ENCODE data around the gene CHRNE.
"Not testable (repeated sequence)": the region's sequence is repeated elsewhere in the genome, so short reads cannot be mapped to it uniquely, and the experiment has no call there.

The CHRNE gene

DNA sequence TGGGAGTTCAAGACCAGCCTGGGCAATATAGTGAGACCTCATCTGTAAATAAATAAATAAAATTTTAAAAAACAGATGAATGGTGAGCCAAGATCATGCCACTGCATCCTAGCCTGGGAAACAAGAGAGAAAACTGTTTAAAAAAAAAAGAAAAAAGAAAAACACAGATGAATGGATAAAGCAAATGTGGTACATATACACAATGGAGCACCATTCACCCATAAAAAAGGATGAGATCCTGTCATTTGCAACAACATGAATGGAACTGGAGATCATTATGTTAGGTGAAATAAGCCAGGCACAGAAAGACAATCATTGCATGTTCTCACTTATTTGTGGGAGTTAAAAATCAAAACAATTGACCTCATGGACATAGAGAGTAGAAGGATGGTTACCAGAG, 3.7 kb upstream of the CHRNE start:
- not testable (repeated sequence) for DNase-seq (ENCODE audit: low spot score)

DNA sequence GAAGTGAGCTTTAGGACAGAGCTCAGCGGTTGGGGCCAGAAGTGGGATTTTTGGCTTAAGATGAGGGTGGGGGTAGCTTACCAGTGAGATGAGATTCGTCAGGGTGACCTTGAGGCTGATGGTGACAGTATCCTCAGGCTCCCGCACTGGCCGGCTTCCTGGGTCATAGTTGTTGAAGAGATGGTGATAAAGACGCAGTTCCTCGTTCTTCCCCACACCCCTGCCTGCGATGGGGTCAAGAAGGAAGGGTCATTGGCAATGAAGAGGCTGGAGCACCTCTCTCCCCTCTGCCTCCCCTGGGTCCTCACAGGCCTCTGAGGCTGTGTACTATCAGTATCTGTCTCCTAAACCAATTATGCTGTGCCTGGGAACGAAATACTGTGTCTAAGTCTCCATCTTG, 358 bp downstream of the CHRNE start:
- DNase-seq (ENCODE audit: low spot score) = no peak

DNA sequence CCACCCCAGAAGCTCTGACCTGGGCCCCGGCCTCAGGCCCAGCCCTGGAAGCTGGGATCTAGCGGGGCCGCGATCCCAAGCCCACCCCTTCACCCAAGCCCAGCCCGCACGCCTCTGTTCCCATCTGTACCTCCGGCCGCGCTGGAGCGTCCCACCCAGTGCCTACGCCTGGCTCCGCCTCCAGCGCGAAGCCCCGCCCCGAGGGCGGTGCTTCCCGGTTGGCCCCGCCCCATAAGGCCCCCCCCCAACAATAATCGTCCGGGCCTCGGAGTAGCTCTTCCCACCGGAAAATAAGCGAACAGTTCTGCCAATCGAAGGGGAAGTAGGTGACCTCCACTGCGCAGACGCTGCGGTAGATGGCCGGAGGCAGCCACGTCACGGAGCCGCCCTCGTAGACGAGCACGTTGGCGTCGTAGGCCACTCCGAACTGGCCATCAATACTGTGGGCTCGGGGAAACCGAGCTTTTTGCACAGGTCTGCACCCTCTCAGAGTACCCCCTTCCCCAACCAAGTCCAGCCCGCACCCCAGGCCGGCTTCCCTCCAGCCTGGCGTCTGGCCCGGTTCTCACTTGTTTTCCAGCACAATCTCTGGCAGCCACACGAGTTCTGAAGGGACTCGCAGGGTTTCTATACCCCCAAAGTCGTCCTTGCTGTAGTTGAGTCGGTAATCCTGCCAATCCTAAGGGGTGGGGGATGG, 1.1 kb downstream of the CHRNE start:
- no peak for DNase-seq (ENCODE audit: low spot score)

DNA sequence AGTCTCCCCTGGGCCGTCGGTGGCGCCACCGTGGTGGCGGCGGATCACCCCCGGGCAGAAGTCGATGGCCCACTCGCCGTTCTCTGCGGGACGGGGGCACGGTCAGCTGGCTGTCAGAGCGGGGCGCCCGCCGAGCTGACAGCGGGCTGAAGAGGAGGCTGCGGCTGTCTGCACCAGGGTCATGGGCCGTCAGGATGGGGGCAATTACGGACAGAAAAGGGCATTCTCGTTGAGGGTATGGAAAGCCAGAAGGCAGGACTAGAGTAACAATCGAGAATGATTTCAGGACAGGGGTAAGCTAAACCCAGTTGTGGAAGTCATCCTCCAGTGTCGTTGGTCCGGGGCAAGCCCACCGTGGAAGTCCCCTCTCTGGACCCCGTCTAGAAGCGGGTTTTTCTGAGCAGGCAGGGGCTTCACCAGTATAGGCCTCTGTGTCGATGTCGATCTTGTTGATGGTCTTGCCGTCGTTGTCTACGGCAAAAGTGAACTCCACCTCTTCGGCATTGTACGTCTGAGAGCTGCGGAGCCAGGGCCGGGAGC, 1.7 kb downstream of the CHRNE start:
- no peak for DNase-seq (ENCODE audit: low spot score)

DNA sequence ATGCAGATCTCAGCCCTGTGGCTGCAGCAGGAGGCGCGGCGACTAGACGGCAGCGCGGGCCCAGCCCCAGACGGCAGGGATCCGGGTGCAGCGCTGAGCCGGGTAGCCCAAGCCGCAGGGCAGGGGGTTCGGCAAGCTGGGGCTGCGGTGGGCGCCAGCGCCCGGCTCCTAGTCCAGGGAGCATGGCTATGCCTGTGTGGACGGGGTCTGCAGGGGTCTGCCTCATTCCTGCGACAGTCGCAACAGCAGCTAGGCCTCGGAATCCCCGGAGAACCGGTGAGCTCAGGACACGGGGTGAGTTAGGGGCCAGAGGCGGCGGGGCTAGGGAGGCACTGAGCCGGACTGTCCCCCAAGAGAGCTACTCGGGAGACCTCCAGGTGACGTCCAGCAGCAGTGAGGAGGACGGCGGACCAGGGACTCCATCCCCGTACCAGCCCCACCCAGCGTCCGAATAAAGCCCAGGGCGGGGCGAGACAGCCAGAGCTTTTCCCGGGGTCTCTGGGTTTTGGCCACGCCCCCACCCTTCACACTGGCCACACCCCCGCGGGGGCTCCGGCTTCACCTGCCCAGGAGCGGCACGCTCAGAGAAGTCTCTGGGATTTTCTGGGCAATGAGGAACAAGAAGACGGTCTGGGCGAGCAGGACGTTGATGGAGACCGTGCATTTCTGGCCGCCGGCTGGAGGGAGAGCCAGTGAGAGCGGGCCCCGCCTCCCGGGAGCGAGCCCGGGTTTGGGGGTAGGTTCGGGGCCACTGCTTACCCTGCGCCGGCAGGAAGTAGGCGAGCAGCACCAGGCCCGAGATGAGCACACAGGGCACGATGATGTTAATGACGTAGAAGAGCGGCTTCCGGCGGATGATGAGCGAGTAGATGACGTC, 2.4 kb downstream of the CHRNE start:
- no peak for DNase-seq (ENCODE audit: low spot score)

DNA sequence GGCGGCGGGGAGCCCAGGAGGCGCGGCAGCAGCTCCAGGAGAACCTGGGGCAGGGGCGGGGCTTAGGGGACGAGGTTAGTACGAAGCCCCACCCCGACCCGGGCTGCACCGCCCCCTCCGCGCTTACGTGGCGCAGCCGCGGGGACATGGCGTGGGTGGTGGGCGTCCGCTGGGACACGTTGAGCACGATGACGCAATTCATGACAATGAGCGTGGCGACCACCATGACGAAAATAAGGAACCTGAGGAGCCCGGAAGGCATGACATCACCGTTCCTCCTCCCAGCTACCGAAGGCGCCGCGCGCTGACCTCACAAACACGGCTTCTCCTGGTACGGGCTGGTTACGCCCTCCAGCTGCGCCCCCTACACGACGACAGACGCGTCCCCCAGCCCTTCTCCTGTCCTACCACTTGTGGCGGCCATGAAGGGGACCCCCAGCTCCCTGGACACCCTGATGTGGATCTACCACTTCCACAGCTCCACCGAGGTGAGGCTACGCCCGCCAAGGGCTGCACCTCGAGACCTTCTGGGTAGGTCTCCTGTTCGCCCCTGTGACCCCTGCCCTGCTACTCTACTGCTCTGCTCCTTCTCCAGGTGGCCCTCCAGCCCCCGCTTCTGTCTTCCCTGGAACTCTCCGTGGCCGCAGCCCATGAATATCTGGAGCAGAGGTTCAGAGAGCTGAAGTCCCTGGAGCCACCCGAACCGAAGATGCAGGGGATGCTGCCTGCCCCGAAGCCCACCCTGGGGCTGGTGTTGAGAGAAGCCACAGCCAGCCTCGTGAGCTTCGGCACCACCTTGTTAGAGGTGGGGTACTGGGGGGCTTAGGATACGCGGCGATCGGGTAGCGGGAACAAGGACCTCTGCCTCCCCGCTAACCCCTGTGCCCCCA, 3.3 kb downstream of the CHRNE start, which contains the start of gene C17orf107:
Gene C17orf107 (plus strand): TSS at position 196 of the 890 bp plus-strand sequence. CDS start 227 bp downstream, at position 423.
- no peak for DNase-seq (ENCODE audit: low spot score)

DNA sequence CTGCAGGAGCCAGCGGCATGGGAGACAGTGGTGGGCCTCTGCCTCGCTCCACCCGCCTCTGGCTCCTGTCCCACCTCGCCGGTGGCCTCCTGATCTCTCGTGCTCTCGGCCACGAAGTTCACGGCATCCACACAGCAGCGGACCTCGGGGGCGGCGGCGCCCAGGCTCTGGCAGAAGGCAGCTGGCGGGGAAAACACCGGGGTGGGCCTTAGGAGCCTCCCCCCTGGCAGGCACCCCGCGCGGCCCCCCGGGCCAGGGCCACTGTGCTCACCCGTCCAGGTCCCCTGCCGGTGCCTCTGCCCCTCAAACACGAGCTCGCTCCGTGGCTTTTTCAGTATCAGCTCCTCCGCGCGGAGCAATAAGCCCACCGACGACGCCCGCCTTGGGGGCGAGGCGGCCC, 4.0 kb downstream of the CHRNE start:
- no peak for DNase-seq (ENCODE audit: low spot score)

DNA sequence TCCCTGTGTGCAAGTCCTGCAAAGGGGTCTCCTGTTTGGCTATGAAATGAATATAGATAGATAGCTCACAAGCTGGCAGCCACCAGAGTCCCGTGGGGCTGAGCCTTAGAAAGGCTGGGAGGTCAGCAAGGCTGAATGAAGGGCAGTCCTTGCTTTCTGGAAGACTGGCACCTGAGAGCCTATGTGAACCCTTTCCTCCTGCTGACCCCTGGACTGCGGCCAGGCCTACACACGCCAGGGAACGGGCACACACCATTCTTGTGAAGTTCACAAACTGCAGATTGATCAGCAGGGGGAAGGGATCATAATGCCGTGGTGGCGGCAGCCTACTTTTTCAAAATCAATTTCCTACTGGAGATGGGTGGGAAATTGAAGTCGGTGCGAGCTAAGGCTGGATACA, 4.5 kb downstream of the CHRNE start:
- DNase-seq (ENCODE audit: low spot score) = no peak

DNA sequence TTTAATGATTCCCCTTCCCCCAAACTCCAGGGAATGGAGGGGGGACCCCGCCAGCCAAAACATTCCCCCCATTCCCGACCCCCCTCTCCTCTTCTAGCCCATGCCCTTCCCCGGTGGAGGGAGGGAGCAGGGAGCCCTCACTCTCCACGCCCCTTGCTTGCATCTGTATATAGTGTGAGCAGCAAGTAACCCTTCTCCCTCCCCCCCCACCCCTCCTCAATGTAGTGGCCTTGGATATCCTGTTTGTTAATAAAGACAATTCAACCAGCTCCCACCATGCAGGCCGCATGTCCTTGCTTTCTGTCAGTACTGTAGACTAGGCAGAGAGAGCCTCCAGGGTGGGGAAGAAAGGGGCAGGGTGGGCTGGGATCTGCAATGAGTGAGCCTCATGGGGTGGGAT, 5.1 kb downstream of the CHRNE start:
- DNase-seq (ENCODE audit: low spot score) = no peak

DNA sequence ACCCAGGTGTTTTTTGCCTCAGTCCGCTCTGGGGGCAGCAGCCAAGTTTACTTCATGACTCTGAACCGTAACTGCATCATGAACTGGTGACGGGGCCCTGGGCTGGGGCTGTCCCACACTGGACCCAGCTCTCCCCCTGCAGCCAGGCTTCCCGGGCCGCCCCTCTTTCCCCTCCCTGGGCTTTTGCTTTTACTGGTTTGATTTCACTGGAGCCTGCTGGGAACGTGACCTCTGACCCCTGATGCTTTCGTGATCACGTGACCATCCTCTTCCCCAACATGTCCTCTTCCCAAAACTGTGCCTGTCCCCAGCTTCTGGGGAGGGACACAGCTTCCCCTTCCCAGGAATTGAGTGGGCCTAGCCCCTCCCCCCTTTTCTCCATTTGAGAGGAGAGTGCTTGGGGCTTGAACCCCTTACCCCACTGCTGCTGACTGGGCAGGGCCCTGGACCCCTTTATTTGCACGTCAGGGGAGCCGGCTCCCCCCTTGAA, 5.7 kb downstream of the CHRNE start:
- DNase-seq (ENCODE audit: low spot score) = no peak

DNA sequence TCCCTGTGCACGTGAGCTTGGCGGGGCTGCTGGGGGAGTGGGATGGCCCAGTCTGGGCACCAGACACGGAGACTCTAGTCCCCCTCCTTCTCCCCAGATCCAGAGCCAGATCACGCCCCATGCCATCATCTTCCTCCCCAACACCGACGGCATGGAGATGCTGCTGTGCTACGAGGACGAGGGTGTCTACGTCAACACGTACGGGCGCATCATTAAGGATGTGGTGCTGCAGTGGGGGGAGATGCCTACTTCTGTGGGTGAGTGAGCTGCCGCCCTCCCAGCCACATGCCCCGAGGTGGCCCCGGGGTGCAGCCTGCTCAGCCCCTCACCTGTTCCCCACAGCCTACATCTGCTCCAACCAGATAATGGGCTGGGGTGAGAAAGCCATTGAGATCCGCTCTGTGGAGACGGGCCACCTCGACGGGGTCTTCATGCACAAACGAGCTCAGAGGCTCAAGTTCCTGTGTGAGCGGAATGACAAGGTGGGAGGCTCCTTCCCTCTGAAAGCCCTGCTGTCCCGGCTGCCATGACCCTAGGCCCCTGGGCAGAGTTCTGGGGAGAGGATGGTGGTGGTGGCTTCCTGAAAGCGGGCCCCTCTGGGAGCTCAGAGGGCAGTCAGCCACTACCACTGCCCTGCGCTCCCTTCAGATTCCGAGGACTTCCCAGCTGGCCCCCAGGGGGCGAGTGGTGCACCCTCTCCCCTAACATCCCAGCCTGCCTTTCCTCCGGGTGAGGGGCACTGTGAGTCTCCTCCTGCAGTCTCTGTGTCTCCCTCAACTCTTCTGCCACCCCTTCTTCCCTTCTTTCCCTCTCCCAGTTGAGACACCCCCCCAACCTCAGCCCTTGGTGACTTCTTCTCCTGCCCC, 6.3 kb downstream of the CHRNE start:
- no peak for DNase-seq (ENCODE audit: low spot score)

DNA sequence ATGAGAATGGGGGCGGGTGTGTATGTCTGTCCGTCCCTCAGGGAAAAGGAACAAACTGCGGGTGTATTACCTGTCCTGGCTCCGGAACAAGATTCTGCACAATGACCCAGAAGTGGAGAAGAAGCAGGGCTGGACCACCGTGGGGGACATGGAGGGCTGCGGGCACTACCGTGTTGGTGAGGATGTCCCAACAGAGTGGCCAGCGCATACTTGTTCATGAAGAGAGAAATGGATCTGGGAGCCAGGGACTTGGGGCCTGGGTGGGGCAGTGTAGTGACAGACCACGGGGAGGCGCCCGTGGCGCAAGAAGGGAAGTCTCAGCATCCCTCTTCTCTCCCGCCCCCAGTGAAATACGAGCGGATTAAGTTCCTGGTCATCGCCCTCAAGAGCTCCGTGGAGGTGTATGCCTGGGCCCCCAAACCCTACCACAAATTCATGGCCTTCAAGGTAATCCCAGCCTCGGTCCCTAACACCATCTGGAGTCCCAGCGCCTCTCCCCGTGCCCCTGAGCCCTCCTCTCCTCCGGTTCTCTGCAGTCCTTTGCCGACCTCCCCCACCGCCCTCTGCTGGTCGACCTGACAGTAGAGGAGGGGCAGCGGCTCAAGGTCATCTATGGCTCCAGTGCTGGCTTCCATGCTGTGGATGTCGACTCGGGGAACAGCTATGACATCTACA, 7.1 kb downstream of the CHRNE start:
- DNase-seq (ENCODE audit: low spot score) = no peak

DNA sequence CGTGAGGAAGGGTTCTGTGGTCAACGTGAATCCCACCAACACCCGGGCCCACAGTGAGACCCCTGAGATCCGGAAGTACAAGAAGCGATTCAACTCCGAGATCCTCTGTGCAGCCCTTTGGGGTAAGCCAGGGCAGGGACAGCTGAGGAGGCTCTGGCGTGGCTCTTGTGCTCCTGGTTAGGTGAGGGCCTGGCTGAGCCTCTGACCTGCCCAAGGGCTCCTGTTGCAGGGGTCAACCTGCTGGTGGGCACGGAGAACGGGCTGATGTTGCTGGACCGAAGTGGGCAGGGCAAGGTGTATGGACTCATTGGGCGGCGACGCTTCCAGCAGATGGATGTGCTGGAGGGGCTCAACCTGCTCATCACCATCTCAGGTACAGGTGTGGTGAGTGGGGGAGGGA, 7.8 kb downstream of the CHRNE start:
- DNase-seq (ENCODE audit: low spot score) = no peak

DNA sequence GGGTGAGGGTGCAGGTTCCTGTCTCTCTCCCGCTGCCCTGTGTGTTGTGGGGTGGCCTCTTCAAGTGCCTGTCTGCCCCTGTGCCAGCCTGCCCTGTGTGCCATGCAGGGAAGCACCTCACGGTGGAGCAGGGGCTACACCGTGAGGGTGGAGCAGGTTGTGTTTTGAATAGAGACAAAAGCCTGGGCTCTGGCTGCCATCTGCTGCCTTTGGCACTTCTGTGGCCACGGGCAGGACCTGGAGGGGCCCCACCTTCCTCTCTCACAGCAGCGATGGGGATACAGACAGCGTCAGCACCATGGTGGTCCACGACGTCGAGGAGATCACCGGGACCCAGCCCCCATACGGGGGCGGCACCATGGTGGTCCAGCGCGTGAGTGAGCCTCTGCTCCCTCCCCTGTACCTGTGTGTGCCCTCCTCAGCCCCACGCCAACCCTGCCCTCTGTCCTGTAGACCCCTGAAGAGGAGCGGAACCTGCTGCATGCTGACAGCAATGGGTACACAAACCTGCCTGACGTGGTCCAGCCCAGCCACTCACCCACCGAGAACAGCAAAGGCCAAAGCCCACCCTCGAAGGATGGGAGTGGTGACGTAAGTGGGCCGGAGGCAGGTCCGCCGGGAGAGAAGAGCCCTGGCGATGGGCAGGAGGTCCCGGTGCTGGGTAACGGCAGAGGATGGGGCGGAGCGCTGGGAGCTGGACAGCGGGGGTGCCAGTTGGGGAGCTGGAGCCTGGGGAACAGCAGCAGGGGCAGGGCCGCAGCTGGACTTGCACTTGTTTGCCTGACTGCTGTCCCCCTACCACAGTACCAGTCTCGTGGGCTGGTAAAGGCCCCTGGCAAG, 9.0 kb downstream of the CHRNE start:
- no peak for DNase-seq (ENCODE audit: low spot score)

DNA sequence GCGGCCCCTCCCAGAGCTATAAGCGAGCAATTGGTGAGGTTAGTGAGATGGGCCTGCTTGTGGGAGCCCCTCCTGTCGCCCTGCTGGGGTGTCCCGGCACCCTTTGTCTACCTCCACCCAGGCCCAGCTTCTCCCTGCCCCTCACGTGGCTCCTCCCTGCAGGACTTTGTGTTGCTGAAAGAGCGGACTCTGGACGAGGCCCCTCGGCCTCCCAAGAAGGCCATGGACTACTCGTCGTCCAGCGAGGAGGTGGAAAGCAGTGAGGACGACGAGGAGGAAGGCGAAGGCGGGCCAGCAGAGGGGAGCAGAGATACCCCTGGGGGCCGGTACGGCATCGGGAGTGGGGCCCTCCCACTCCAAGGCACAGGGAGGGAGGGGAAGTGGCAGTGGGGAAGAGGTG, 9.6 kb downstream of the CHRNE start:
- no peak for DNase-seq (ENCODE audit: low spot score)

DNA sequence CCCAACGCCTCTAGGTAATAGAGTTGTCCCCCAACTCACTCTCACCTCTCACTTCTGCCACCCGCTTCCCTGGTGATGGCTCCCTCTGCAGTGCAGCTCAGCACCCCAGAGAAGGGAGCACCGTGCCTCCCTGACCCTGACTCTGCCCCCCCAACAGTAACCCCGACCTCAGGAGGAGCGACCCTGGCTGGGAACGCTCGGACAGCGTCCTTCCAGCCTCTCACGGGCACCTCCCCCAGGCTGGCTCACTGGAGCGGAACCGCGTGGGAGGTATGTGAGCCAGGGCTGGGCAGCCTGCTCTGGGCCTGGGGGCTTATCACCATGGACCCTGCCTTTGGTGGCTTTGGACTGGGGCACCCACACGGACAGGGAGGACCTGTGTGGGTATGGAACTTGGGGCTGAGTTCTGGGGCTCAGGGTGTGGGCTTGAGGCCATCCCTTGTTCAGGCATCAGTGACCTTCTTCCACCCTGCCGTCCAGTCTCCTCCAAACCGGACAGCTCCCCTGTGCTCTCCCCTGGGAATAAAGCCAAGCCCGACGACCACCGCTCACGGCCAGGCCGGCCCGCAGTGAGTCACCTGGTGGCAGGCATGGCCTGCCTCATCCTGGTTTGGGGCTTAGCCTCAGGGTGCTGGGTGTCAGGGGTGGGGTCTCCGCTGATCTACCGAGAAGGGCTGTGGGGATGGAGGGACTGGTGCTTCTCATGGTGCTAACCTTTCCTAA, 10.2 kb downstream of the CHRNE start:
- no peak for DNase-seq (ENCODE audit: low spot score)

DNA sequence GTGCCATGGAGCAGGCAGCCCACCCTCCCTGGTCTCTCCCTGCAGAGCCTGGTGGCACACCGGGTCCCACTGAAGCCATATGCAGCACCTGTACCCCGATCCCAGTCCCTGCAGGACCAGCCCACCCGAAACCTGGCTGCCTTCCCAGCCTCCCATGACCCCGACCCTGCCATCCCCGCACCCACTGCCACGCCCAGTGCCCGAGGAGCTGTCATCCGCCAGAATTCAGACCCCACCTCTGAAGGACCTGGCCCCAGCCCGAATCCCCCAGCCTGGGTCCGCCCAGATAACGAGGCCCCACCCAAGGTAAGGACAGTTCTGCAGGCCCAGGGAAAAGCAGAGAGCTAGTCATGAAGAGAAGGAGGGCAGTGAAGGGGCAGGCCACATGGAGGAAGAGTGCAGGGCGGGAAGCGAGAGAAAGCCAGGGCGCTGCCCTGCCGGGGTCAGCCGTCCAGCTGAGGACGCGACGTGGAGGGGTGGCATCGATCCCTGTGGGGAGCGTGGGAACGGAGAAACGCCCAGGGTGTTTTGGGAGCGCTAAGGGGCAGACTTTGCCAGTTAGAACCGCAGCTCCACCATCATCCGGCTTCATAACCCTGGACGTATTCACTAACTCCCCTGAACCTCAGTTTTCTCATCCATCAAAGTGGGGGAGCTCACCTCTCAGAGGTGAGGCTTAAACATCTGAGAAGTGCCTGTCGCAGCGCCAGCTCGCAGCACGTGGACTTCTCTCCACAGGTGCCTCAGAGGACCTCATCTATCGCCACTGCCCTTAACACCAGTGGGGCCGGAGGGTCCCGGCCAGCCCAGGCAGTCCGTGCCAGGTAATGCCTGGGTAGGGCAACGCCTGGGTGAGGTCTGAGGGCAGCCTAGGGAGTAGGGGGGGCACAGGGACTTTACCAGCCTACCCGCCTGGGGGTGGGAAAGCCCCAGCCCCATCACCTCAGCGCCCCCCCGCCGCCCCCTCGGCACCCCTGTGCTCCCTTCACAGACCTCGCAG, 11.2 kb downstream of the CHRNE start:
- no peak for DNase-seq (ENCODE audit: low spot score)

DNA sequence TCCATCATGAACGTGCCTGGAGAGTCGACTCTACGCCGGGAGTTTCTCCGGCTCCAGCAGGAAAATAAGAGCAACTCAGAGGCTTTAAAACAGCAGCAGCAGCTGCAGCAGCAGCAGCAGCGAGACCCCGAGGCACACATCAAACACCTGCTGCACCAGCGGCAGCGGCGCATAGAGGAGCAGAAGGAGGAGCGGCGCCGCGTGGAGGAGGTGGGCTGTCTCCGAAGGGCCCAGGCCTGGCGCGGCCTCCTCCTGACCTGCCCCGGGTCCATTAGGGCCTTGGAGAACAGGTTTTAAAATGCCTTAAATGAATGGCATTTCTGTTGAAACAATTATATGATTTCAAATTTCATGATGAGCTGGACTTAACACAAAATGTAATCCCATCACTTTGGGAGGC, 15.3 kb downstream of the CHRNE start:
- no peak for DNase-seq (ENCODE audit: low spot score)
